ENCODE results near the gene TENT5A. TPM values are rescaled to one million over a fixed set of nuclear protein-coding genes. Genes with fewer than 3 reads are reported as not detected.

Gene TENT5A
- total RNA-seq, 1 donor: 21.6 TPM

DNA sequence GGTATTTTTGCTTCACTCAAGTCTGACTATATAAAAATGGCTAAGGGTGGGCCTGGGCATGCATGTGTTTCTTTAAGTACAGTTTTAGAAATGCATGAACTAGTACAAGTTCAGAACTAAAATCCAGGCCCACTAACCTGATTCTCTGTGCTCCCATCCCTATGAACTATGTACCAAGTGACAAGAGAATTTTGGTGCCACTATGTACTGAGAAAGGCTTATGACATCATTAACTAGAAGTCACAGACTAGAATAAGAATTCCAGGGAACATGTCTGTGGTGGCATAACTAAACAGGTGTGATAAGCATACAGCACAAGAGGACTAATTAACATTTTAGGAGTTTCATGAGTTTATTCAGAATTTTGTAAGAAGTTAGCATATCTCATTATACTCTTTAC, 16.1 kb downstream of the TENT5A start:
- TF ChIP-seq, protein P1, sequence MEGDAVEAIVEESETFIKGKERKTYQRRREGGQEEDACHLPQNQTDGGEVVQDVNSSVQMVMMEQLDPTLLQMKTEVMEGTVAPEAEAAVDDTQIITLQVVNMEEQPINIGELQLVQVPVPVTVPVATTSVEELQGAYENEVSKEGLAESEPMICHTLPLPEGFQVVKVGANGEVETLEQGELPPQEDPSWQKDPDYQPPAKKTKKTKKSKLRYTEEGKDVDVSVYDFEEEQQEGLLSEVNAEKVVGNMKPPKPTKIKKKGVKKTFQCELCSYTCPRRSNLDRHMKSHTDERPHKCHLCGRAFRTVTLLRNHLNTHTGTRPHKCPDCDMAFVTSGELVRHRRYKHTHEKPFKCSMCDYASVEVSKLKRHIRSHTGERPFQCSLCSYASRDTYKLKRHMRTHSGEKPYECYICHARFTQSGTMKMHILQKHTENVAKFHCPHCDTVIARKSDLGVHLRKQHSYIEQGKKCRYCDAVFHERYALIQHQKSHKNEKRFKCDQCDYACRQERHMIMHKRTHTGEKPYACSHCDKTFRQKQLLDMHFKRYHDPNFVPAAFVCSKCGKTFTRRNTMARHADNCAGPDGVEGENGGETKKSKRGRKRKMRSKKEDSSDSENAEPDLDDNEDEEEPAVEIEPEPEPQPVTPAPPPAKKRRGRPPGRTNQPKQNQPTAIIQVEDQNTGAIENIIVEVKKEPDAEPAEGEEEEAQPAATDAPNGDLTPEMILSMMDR (IDR thresholded peaks at IDR 0.05; ENCODE audit: insufficient read depth, low read depth, low read length): no peak
- H3K4me3 ChIP-seq (ENCODE audit: low read depth, low read length): no peak overlapping the region
- no peak for DNase-seq (ENCODE audit: low read depth)

DNA sequence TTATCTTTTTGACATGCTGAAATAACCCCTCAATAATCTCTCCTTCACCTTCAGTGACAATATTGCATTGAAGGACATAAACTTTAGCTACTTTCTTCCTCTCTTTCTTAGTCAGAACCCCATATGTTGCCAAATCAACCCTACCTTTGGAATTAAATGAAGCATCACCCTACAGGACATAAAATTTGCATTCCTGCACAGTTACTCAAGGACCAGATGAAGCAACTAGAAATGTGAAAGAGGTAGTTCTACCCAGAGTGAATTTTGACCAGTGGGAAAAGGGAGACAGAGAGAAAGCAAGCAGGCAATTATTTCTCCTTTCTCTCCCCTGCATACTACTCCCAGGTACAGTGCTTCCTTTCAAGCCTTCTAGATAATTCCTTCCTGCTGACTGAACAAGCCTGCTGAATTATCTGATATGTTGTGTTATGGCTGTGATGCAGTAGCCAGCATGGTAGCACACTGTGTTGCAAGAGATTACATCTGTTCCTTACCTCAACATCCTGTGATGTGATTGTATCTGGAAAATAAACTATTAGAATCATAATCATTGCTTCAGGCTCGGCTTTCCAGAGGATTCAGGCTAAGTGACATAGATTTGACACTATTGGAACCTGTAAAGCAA, 16.6 kb downstream of the TENT5A start:
- TF ChIP-seq, protein P1 (IDR thresholded peaks at IDR 0.05; ENCODE audit: insufficient read depth, low read depth, low read length): no peak
- no peak overlapping the region for H3K4me3 ChIP-seq (ENCODE audit: low read depth, low read length)
- DNase-seq (ENCODE audit: low read depth): peak; percentile 55

DNA sequence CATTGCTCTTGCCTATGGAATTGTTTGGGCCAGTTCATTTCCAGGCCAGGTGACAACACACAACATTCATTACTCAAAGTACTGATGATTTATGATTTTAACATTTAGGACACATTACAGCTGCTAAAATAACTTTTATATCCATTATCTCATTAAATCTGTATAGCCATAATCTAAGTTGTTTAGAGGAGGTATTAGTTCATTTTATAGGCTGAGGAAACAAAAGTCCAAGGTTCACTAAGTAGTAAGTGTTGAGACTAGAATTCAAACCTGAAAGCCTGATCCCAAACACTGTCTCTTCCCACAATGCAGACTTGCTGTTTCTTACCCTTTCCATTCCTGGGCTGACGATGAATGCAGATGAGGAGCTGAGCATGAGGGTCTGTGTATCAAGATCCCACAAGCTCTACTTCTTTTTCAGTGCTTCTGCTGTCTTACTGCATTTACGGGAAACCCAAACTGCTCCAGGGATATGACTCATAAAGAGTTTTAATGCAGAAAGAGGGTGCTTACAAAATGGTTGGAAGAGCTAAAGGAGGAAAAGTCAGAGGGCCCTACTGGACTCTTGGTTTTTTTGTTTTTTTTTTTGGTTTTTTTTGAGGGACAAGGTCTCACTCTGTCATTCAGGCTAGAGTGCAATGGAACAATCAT, 17.9 kb downstream of the TENT5A start:
- DNase-seq (ENCODE audit: low read depth): peak; percentile 31
- no peak overlapping the region for H3K4me3 ChIP-seq (ENCODE audit: low read depth, low read length)
- TF ChIP-seq, protein P1 (IDR thresholded peaks at IDR 0.05; ENCODE audit: insufficient read depth, low read depth, low read length): no peak

DNA sequence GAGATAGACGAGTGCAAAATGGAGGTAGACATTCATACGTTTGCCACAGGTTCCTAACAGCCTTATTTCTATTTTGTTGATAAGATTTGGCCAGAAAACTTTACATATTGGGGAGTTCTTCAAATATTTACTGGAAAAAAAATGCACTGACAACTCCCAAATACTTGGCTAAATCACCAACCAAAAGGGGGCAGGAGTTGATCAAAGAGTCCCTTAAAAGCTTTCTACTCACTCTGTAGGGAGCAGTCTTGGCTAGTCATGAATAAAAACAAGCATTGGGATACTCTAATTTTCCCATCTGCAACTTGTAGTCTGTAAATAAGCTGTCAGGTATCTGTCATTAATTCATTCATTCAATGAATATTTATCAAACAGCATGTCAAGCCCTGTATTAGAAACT, 18.4 kb downstream of the TENT5A start:
- no peak for DNase-seq (ENCODE audit: low read depth)
- H3K4me3 ChIP-seq (ENCODE audit: low read depth, low read length): no peak overlapping the region
- TF ChIP-seq, protein P1 (IDR thresholded peaks at IDR 0.05; ENCODE audit: insufficient read depth, low read depth, low read length): no peak

DNA sequence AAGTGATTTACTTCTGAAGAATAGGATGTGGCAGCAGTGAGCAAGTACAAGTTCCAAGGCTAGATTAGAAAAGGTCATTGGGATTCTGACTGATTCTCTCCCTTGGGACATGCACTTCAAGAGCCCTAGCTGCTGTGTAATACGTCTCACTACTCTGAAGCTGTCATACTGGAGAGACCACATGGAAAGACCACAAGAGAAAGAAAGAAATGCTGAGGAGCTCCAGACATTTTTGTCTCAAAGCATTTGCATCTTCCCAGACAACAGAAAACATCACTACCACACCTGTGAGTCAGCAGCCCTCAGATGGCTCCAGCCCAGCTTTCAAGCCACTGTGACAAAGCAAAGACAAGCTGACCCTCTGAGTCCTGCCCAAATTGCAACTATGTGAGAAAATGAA, 20.7 kb downstream of the TENT5A start:
- H3K4me3 ChIP-seq (ENCODE audit: low read depth, low read length): no peak overlapping the region
- DNase-seq (ENCODE audit: low read depth): no peak
- TF ChIP-seq, protein P1 (IDR thresholded peaks at IDR 0.05; ENCODE audit: insufficient read depth, low read depth, low read length): no peak

DNA sequence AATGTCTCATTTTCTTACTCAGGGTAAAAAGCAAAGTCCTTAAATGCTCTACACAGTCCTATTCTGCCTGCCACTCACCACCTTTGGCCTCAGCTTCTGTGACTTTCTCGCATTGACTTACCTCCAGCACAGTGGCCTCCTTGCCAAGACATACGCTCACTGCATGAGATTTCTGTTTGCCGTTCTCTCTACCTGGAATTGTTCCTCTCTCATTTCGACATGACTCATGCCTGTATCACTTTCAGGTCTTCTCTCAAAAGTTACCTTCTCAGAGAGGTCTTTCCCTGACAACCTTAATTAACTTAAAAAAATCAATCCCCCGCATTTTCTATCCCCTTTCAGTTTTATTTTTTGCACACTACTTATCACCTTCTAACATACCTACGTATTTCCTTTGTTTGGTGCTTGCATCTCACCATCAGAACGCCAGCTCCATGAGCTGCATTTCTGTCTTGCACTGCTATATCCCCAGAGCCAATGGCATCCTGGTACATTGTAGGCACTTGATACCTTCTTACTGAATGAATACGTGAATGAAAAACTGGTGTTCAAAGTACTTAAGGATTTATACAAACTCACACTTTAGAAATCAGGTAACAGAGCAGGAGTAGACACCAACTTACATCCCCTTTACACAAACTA, 24.5 kb downstream of the TENT5A start:
- H3K4me3 ChIP-seq (ENCODE audit: low read depth, low read length): no peak overlapping the region
- no peak for DNase-seq (ENCODE audit: low read depth)
- TF ChIP-seq, protein P1 (IDR thresholded peaks at IDR 0.05; ENCODE audit: insufficient read depth, low read depth, low read length): no peak

Data from fibroblast of villous mesenchyme (primary cell).